Raji (cell line): ENCODE measurements around the gene FOXK1.

Experiments
- POLR2A ChIP-seq: IDR thresholded peaks from 2 replicates; pipeline ENCODE4 v1.6.1; 2011; ENCODE audit warnings: low read depth, low read length, control low read depth; ENCODE audit not compliant: insufficient read depth

The FOXK1 gene

GRCh38 chr7:4659551-4660286, 22.4 kb upstream of the FOXK1 start:
- no peak for TF ChIP-seq POLR2A

- no peak for TF ChIP-seq POLR2A
Measured at GRCh38 chr7:4661871-4662270, 20.2 kb upstream of the FOXK1 start.

- no peak for TF ChIP-seq POLR2A
Measured at GRCh38 chr7:4663239-4664018, 18.7 kb upstream of the FOXK1 start.

GRCh38 chr7:4665661-4666060, 16.4 kb upstream of the FOXK1 start:
- TF ChIP-seq POLR2A: no peak

GRCh38 chr7:4667776-4668509, 14.2 kb upstream of the FOXK1 start:
- no peak for TF ChIP-seq POLR2A

GRCh38 chr7:4668510-4668847, 13.6 kb upstream of the FOXK1 start:
- no peak for TF ChIP-seq POLR2A

GRCh38 chr7:4670791-4671190, 11.3 kb upstream of the FOXK1 start:
- TF ChIP-seq POLR2A: no peak

- TF ChIP-seq POLR2A: no peak
Measured at GRCh38 chr7:4675771-4676367, 6.2 kb upstream of the FOXK1 start.

GRCh38 chr7:4681218-4681851, 760 bp upstream of the FOXK1 start:
- no peak for TF ChIP-seq POLR2A

- no peak for TF ChIP-seq POLR2A
Measured at GRCh38 chr7:4682621-4683042, 537 bp downstream of the FOXK1 start.

GRCh38 chr7:4683043-4683883, 1.2 kb downstream of the FOXK1 start:
- no peak for TF ChIP-seq POLR2A

- TF ChIP-seq POLR2A: no peak
Measured at GRCh38 chr7:4683884-4684565, 1.9 kb downstream of the FOXK1 start.

- TF ChIP-seq POLR2A: no peak
Measured at GRCh38 chr7:4684846-4685245, 2.8 kb downstream of the FOXK1 start.

GRCh38 chr7:4687956-4688355, 5.9 kb downstream of the FOXK1 start:
- TF ChIP-seq POLR2A: no peak
